GM20000 (cell line): ENCODE measurements around the gene CUL1.

Experiments
- DNase-seq: peaks from one replicate; pipeline ENCODE4 v3.0.0; 2012; ENCODE audit warnings: low spot score
- CTCF ChIP-seq: IDR thresholded peaks from 2 replicates; pipeline ENCODE4 v1.5.1; 2012; ENCODE audit warnings: mild to moderate bottlenecking, control low read depth; ENCODE audit errors: extremely low read depth, missing control alignments

Gene CUL1

GRCh38 chr7:148696787-148697186 is 1.9 kb upstream of the CUL1 start:
- no peak for TF ChIP-seq CTCF

GRCh38 chr7:148697256-148698006 is 1.3 kb upstream of the CUL1 start:
- DNase-seq = peak; percentile 24
- TF ChIP-seq CTCF = no peak

More at GRCh38 chr7:148696787-148697186, 1.9 kb upstream of the CUL1 start:
- DNase-seq = no peak

GRCh38 chr7:148698007-148698396 is 701 bp upstream of the CUL1 start:
- peak; percentile 25 for DNase-seq
- TF ChIP-seq CTCF = no peak

- TF ChIP-seq CTCF = no peak
- peak; percentile 73 for DNase-seq
Measured at GRCh38 chr7:148699024-148699781, 500 bp downstream of the CUL1 start.

GRCh38 chr7:148699782-148700629 is 1.3 kb downstream of the CUL1 start:
- TF ChIP-seq CTCF = no peak
- no peak for DNase-seq

GRCh38 chr7:148700661-148701064 is 2.0 kb downstream of the CUL1 start:
- DNase-seq = no peak
- TF ChIP-seq CTCF = no peak
